ENCODE measurements around the gene ARHGAP21.
"Not testable (repeated sequence)": the region's sequence is repeated elsewhere in the genome, so short reads cannot be mapped to it uniquely, and the experiment has no call there.

The ARHGAP21 gene

DNA sequence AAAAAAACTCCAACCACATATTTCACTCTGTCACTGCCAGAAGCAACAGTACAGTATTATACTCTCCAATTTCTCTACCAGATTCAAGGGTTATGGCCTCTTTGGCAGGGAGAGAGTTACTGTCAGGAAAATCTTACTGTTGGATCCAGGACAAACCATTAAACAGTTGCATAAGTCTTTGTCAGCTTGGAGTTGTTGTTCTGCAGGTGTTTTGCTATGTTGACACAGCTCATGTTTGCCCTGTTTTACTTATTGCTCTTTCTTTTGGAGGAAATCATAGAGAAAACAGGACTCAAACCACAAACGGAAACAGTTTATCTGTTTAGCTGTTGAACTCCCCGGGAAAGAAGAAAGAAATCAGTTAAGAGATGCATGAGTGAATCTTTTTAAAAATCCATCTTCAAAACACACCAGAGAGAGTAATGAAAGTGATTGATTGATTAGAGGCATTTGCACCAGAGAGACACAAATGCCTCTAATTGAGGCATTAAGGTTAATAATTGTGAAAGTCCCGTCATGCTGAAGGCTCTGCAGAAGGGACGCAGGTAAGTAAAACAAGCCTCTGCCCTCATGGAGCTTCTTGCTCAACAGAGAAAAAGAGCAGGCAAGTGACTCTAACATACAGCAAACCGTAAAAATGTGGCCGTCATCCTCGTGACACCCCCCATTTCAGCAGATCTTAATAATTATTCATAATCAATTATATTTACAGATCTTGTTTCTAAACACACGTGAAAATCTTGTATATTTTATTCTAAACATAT is 38.7 kb upstream of the ARHGAP21 start:
- no peak overlapping the region for H3K18ac ChIP-seq (ENCODE audit: low read length)
- H3K9ac ChIP-seq (ENCODE audit: low read length) = no peak overlapping the region
- no peak overlapping the region for H3K4ac ChIP-seq (ENCODE audit: low read depth, low read length)
- H3K27ac ChIP-seq (ENCODE audit: low read depth, low read length) = peak overlapping the region; percentile 8
- H4K12ac ChIP-seq (ENCODE audit: low read depth, low read length) = no peak overlapping the region
- no peak overlapping the region for H2AK5ac ChIP-seq (ENCODE audit: low read length)
- no peaks in the 10 kb centered on the region for H3K79me2 ChIP-seq (ENCODE audit: control insufficient read depth, insufficient read depth, low read length, poor library complexity)
- H2BK12ac ChIP-seq (ENCODE audit: low read length) = no peak overlapping the region
- H3K14ac ChIP-seq (ENCODE audit: low read length) = no peak overlapping the region
- H2BK5ac ChIP-seq (ENCODE audit: low read depth, low read length, poor library complexity) = no peak overlapping the region
- H4K91ac ChIP-seq (ENCODE audit: low read depth, low read length) = no peak overlapping the region
- H4K8ac ChIP-seq (ENCODE audit: low read depth, low read length) = no peak overlapping the region
- H3K36me3 ChIP-seq (ENCODE audit: control insufficient read depth in 1 of 2, insufficient read depth in 2 of 2, low read length in 2 of 2) = no peaks in the 10 kb centered on the region
- no peaks in the 10 kb centered on the region for H3K27me3 ChIP-seq (ENCODE audit: insufficient read depth, low read length)
- no peaks in the 10 kb centered on the region for H3K79me1 ChIP-seq (ENCODE audit: low read length)
- H3K4me3 ChIP-seq (ENCODE audit: low read depth, low read length) = no peak overlapping the region
- H3K9me3 ChIP-seq (ENCODE audit: insufficient read depth, low read depth, low read length) = peaks cover 5% of the 10 kb centered on the region
- no peak overlapping the region for H3K23ac ChIP-seq (ENCODE audit: low read length)
- H3K4me1 ChIP-seq (ENCODE audit: control insufficient read depth in 1 of 2, insufficient read depth in 2 of 2, low read length in 2 of 2) = peaks cover 0 to 2% of the 10 kb centered on the region in 2 experiments
- no peak overlapping the region for H3K4me2 ChIP-seq (ENCODE audit: low read length)
- no peak overlapping the region for H2AFZ ChIP-seq (ENCODE audit: insufficient read depth, low read length, poor library complexity)
- no peak overlapping the region for H2BK120ac ChIP-seq (ENCODE audit: insufficient read depth, low read length, poor library complexity)
- no CpG with 5 or more reads among the region's 8 CpGs for WGBS (ENCODE audit: extremely low coverage, insufficient coverage, insufficient read length)
- DNase-seq = no peak

DNA sequence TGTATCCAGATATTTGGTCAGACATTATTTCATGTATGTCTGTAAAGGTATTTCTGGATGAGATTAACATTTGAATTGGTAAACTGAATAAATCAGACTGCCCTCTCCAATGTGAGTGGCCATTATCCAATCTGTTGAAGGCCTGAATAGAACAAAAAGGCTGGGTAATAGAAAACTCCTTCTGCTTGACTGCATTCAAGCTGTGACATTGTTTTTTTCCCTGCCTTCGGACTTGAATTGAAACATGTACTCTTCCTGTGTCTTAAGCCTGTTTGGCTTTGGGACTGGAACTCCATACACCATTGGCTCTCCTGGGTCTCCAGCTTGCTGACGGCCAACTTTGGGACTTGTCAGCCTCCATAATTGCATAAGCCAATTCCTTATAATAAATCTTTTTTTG is 36.0 kb upstream of the ARHGAP21 start:
- Histone ChIP-seq H3K4me2 (ENCODE audit: low read length) (no peak overlapping the region), H4K91ac (ENCODE audit: low read depth, low read length) (no peak overlapping the region), H2BK5ac (ENCODE audit: low read depth, low read length, poor library complexity) (no peak overlapping the region), H3K4ac (ENCODE audit: low read depth, low read length) (no peak overlapping the region), H2AK5ac (ENCODE audit: low read length) (no peak overlapping the region), H3K4me1 (ENCODE audit: control insufficient read depth in 1 of 2, insufficient read depth in 2 of 2, low read length in 2 of 2) (peaks cover 0 to 2% of the 10 kb centered on the region in 2 experiments), H3K9ac (ENCODE audit: low read length) (no peak overlapping the region), H2AFZ (ENCODE audit: insufficient read depth, low read length, poor library complexity) (no peak overlapping the region), H2BK12ac (ENCODE audit: low read length) (no peak overlapping the region), H3K27me3 (ENCODE audit: insufficient read depth, low read length) (no peaks in the 10 kb centered on the region), H4K8ac (ENCODE audit: low read depth, low read length) (no peak overlapping the region), H3K23ac (ENCODE audit: low read length) (no peak overlapping the region), H3K4me3 (ENCODE audit: low read depth, low read length) (no peak overlapping the region), H3K79me1 (ENCODE audit: low read length) (no peaks in the 10 kb centered on the region), H3K36me3 (ENCODE audit: control insufficient read depth in 1 of 2, insufficient read depth in 2 of 2, low read length in 2 of 2) (no peaks in the 10 kb centered on the region), H3K79me2 (ENCODE audit: control insufficient read depth, insufficient read depth, low read length, poor library complexity) (no peaks in the 10 kb centered on the region), H3K9me3 (ENCODE audit: insufficient read depth, low read depth, low read length) (peaks cover 3% of the 10 kb centered on the region), H3K18ac (ENCODE audit: low read length) (no peak overlapping the region), H3K14ac (ENCODE audit: low read length) (no peak overlapping the region), H2BK120ac (ENCODE audit: insufficient read depth, low read length, poor library complexity) (no peak overlapping the region), H3K27ac (ENCODE audit: low read depth, low read length) (no peak overlapping the region), H4K12ac (ENCODE audit: low read depth, low read length) (no peak overlapping the region)
- DNase-seq = no peak
- WGBS (ENCODE audit: extremely low coverage, insufficient coverage, insufficient read length) = no CpG with 5 or more reads among the region's 2 CpGs

DNA sequence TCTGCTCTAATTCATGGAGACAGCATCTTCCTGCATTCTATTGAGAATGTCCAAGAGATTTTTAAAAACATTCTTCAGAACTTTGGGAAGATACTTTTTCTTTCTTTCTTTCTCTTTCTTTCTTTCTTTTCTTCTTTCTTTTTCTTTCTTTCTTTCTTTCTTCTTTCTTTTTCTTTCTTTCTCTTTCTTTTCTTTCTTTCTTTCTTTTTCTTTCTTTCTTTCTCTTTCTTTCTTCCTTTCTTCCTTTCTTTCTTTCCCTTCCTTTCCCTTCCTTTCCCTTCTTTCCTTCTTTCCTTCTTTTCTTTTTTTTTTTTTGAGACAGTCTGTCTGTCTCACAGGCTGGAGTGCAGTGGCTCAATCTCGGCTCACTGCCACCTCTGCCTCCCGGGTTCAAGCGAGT is 34.6 kb upstream of the ARHGAP21 start:
- not testable (repeated sequence) for H3K9ac ChIP-seq (ENCODE audit: low read length); H3K4me1 ChIP-seq (ENCODE audit: control insufficient read depth in 1 of 2, insufficient read depth in 2 of 2, low read length in 2 of 2); H2AFZ ChIP-seq (ENCODE audit: insufficient read depth, low read length, poor library complexity); H3K4ac ChIP-seq (ENCODE audit: low read depth, low read length); H3K18ac ChIP-seq (ENCODE audit: low read length); H3K4me3 ChIP-seq (ENCODE audit: low read depth, low read length); H3K27ac ChIP-seq (ENCODE audit: low read depth, low read length); H2BK120ac ChIP-seq (ENCODE audit: insufficient read depth, low read length, poor library complexity); H3K36me3 ChIP-seq (ENCODE audit: control insufficient read depth in 1 of 2, insufficient read depth in 2 of 2, low read length in 2 of 2); H3K79me1 ChIP-seq (ENCODE audit: low read length); H3K79me2 ChIP-seq (ENCODE audit: control insufficient read depth, insufficient read depth, low read length, poor library complexity); H2BK5ac ChIP-seq (ENCODE audit: low read depth, low read length, poor library complexity); H3K23ac ChIP-seq (ENCODE audit: low read length); DNase-seq; H2AK5ac ChIP-seq (ENCODE audit: low read length); H3K9me3 ChIP-seq (ENCODE audit: insufficient read depth, low read depth, low read length); H4K8ac ChIP-seq (ENCODE audit: low read depth, low read length); H3K14ac ChIP-seq (ENCODE audit: low read length); H3K4me2 ChIP-seq (ENCODE audit: low read length); H2BK12ac ChIP-seq (ENCODE audit: low read length); H4K12ac ChIP-seq (ENCODE audit: low read depth, low read length); H4K91ac ChIP-seq (ENCODE audit: low read depth, low read length); H3K27me3 ChIP-seq (ENCODE audit: insufficient read depth, low read length)
- WGBS (ENCODE audit: extremely low coverage, insufficient coverage, insufficient read length) = no CpG with 5 or more reads among the region's 3 CpGs

DNA sequence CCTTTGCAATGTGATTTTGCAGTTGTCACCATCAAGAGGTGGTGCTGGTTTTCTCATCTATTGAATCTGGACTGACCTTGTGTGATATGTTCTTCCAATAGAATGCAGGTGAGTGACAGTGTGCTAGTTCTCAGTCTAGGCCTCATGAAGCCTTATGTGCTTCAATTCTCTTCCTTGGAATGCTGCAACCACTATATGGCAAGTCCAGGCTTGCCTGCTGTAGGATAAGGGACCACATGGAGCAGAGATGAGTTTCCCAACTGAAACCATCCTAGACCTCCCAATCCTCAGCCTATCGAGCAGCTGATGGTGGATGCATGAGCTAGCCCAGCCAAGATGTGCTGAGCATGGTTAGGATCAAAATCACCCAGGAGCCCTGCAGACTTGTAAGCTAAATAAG is 32.6 kb upstream of the ARHGAP21 start:
- no peaks in the 10 kb centered on the region for H3K79me2 ChIP-seq (ENCODE audit: control insufficient read depth, insufficient read depth, low read length, poor library complexity)
- no peaks in the 10 kb centered on the region for H3K79me1 ChIP-seq (ENCODE audit: low read length)
- H3K27me3 ChIP-seq (ENCODE audit: insufficient read depth, low read length) = no peaks in the 10 kb centered on the region
- no peak overlapping the region for H2BK12ac ChIP-seq (ENCODE audit: low read length)
- no peak overlapping the region for H3K4me3 ChIP-seq (ENCODE audit: low read depth, low read length)
- no peak overlapping the region for H3K4ac ChIP-seq (ENCODE audit: low read depth, low read length)
- H3K4me2 ChIP-seq (ENCODE audit: low read length) = no peak overlapping the region
- H2BK5ac ChIP-seq (ENCODE audit: low read depth, low read length, poor library complexity) = no peak overlapping the region
- H3K36me3 ChIP-seq (ENCODE audit: control insufficient read depth in 1 of 2, insufficient read depth in 2 of 2, low read length in 2 of 2) = no peaks in the 10 kb centered on the region
- WGBS (ENCODE audit: extremely low coverage, insufficient coverage, insufficient read length) = no CpG with 5 or more reads among the region's 1 CpG
- DNase-seq = peak in 1 of 2 donors; percentile 2
- H2BK120ac ChIP-seq (ENCODE audit: insufficient read depth, low read length, poor library complexity) = no peak overlapping the region
- no peak overlapping the region for H4K91ac ChIP-seq (ENCODE audit: low read depth, low read length)
- no peak overlapping the region for H2AFZ ChIP-seq (ENCODE audit: insufficient read depth, low read length, poor library complexity)
- no peak overlapping the region for H4K12ac ChIP-seq (ENCODE audit: low read depth, low read length)
- no peak overlapping the region for H2AK5ac ChIP-seq (ENCODE audit: low read length)
- H3K18ac ChIP-seq (ENCODE audit: low read length) = no peak overlapping the region
- no peak overlapping the region for H4K8ac ChIP-seq (ENCODE audit: low read depth, low read length)
- no peaks in the 10 kb centered on the region for H3K9me3 ChIP-seq (ENCODE audit: insufficient read depth, low read depth, low read length)
- no peak overlapping the region for H3K27ac ChIP-seq (ENCODE audit: low read depth, low read length)
- no peak overlapping the region for H3K23ac ChIP-seq (ENCODE audit: low read length)
- no peak overlapping the region for H3K9ac ChIP-seq (ENCODE audit: low read length)
- H3K4me1 ChIP-seq (ENCODE audit: control insufficient read depth in 1 of 2, insufficient read depth in 2 of 2, low read length in 2 of 2) = no peaks in the 10 kb centered on the region
- H3K14ac ChIP-seq (ENCODE audit: low read length) = no peak overlapping the region
